OCI-LY1 (cell line): ENCODE data around the gene LZTFL1.

ENCODE experiments used
- EZH2 ChIP-seq: fragments of 200-600 bp; sonication (generic), shearing (Covaris generic); IDR thresholded peaks from 2 replicates; pipeline ENCODE4 v1.8.0; 2017; ENCODE audit warnings: borderline replicate concordance, mixed run types, mild to moderate bottlenecking, antibody characterized with exemption, low read length, moderate library complexity, mixed read lengths
- TF ChIP-seq, protein P1 (sequence below): fragments of 200-600 bp; sonication (generic), shearing (Covaris generic); IDR thresholded peaks from 2 replicates; pipeline ENCODE4 v1.5.1; 2017; ENCODE audit warnings: mild to moderate bottlenecking, antibody characterized with exemption, low read length, moderate library complexity, mixed read lengths

DNA sequence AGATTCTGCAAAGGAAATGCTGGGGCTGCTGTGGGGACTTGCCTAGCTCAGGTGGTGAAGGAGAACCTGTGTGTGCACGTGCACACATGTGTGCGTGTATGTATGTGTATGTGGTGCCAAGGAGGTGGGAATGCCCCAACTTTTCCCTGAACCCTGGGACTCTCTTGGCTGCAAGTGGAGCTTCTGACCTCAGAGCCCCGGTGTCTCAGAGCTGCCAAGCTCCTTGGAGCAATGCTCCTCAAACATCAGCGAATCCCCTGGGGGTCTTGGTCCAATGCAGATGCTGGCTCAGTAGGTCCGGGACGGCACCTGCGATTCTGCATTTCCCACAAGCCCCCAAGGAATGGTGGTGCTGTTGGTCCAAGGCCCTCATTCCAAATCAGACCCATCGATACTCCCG lies 39.8 kb downstream of the LZTFL1 start:
- TF ChIP-seq, protein P1, sequence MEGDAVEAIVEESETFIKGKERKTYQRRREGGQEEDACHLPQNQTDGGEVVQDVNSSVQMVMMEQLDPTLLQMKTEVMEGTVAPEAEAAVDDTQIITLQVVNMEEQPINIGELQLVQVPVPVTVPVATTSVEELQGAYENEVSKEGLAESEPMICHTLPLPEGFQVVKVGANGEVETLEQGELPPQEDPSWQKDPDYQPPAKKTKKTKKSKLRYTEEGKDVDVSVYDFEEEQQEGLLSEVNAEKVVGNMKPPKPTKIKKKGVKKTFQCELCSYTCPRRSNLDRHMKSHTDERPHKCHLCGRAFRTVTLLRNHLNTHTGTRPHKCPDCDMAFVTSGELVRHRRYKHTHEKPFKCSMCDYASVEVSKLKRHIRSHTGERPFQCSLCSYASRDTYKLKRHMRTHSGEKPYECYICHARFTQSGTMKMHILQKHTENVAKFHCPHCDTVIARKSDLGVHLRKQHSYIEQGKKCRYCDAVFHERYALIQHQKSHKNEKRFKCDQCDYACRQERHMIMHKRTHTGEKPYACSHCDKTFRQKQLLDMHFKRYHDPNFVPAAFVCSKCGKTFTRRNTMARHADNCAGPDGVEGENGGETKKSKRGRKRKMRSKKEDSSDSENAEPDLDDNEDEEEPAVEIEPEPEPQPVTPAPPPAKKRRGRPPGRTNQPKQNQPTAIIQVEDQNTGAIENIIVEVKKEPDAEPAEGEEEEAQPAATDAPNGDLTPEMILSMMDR, result no peak
- no peak for TF ChIP-seq EZH2
